NCI-H2107 treated with DMSO at 0.1 percent for 48 hours (cell line): Measurements from ENCODE around the gene CLCNKB.
"Not testable (repeated sequence)": the region's sequence is repeated elsewhere in the genome, so short reads cannot be mapped to it uniquely, and the experiment has no call there.

Experiments used
- DNase-seq: peaks from one replicate; lab custom pipeline; 2025; ENCODE audit not compliant: unreplicated experiment; lab: John Stamatoyannopoulos, UW

The CLCNKB gene

DNA sequence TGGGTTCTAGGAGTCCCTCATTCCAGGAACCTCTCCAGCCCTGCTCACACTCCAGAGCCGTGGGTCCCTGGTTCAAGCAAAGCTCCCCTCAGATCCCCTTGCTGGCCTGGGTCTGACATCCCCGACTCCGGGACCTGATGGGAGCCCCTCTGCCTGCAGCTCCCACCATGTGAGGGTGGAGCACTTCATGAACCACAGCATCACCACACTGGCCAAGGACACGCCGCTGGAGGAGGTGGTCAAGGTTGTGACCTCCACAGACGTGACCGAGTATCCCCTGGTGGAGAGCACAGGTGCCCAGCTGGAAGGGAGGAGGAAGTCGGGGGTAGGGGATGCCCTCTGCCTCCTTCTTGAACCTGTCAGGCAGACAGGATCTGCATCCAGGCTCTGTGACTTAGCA, 12.0 kb upstream of the CLCNKB start:
- DNase-seq, result no peak

DNA sequence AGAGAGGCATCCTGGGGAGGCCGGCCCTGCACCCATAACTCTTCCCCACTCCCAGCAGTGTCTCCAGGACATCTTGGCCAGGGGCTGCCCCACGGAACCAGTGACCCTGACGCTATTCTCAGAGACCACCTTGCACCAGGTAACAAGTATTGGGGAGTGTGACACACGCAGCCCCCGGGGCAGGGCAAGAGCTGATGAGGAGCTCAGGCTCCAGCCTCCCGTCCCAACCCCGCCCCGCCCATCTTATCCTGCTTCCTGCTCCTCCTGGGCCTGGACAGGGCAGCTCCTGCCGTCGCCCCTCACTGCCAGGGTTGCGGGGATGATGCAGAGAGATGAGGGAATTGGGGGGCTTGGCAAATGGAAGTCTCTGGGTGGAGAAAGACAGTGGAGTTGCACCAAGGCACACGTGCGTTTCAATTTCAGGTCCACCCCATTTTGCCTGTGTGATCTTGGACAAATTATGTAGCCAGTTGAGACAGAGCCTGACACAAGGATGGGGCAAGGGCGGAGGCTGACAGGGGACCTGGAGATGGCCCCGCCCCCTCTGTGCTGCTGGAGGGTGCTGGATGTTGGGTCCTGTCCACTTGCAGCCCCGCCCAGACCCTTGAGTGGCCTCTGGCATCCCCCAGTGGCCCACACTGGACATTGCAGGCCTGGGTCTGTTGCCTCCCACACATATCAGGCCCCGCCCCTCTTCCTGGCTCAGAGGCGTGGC, 11.0 kb upstream of the CLCNKB start:
- DNase-seq, result peak; percentile 18

DNA sequence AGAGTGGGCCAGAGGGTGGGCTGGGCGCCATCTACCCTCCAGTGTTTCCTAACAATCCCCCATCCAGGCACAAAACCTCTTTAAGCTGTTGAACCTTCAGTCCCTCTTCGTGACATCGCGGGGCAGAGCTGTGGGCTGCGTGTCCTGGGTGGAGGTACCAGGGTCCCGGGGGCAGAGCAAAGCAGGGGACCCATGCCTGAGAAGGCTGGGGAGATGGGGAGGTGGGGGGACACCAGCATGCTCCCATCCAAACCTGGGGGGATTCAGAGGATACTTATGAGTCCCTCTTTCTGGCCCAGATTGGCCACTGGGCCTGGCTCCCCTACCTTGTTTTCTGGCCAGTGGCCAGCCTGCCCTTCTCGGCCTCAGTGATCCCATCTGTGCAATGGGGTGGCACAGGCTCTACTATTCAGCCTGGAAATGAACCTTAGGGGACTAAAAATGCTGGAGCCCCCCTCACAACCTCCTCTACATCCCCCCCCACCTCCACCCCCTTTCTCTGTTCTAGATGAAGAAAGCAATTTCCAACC, 10.4 kb upstream of the CLCNKB start:
- DNase-seq, result not testable (repeated sequence)

DNA sequence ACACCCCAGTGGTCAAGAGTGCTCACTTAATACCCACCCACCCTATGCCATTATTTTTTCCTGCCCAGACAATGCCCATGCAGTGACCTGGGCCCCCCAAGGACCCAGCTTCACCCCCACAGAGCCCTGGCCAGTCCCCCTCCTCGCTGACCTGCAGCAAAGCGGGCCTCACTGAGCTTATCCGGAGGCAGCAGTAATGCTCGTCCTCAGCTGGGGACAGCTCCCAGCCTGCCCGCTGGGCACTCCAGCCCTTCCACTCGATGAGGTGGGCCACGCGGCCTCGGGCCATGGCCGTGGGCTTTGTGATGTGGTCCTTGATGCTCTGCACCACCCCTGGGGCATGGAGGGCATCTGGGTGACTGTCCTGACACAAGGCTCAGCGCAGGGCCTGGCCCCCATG, 7.1 kb upstream of the CLCNKB start:
- not testable (repeated sequence) for DNase-seq

DNA sequence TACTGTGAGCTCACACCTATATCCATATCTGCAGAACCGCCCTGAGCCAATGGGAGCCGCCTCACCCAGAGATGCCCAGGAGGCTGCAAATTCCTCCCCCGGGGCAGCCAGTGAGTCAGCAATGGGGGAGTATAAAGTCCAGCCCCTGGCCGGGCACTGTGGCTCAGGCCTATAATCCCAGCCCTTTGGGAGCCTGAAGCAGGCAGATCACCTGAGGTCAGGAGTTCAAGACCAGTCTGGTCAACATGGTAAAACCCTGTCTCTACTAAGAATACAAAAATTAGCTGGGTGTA, 5.0 kb upstream of the CLCNKB start:
- no peak for DNase-seq

DNA sequence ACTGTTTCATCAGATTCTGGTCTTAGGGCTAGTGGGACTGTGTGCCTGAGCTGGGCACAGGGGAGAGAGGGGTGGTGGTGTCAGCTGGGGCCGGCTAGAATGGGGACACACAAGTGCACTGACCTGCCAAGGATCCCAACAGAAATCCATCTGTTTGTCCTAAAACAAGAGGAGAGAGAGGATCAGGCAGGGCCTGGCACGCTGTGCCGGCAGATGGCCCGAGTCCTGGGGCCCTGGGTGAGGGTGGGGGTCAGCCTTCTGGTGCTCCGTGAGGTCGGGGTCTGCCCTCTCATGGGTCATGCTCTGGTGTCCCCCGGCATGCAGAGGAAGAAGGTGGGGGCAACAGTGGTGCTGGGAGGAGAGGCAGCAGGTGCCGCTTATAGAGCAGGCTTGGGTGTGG, 3.7 kb upstream of the CLCNKB start:
- DNase-seq, result not testable (repeated sequence)

DNA sequence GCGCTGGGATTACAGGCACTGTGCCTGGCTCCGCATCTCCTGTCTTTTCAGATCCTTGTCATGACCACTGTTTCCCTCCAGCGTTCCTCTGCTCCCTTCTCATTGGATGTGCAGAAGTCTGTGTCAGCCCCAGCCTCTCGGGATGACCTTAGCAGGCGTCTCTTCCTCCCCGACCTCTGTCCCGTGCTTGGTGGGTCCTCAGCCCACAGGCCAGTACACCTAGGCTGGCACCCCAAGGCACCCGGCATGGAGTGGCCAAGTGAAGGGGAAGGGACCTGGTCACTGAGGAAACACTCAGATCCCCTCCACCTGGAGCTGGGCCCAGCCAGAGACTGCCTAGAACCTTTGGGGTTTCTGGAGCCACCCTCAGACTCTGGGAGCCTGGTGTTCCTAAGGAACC, 2.4 kb upstream of the CLCNKB start:
- no peak for DNase-seq

DNA sequence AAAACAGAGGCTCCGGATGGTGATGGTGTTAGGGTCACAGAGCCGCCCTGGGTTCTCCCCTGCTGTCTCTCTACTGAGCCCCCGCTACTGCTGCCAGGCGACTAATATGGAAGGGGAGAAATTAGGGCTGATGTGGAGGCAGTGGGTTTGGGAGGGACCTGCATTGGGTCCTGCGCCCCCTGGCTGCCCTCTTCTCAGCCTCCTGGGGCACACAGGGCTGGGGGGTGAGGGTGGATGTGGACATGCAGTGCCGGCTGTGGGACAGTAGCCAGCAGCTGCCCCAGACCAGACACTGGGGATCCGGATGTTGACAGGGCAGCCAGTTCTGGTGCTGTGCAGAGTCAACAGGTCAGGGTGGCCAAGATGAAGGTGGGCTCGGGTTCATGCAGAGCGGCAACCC, 1.5 kb upstream of the CLCNKB start:
- DNase-seq, result no peak

DNA sequence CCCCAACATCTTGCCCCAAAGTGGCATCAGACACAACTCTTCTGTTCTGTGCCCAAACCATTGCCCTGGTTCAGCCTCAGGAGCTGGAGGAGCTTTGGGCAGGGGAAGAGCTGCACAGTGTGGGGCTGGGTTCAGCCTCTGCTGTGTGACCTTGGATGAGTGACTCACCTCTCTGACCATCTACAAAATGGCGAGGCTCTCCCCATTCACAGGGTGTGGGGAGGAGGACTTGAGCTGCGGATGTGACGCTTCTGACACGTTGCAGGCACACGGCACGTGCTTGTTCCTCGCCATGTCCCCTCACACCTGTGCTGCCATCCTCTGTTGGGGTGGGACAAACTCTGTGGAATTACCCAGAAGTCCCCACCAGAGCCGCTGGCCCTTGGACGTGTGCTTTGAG, 928 bp upstream of the CLCNKB start:
- not testable (repeated sequence) for DNase-seq

DNA sequence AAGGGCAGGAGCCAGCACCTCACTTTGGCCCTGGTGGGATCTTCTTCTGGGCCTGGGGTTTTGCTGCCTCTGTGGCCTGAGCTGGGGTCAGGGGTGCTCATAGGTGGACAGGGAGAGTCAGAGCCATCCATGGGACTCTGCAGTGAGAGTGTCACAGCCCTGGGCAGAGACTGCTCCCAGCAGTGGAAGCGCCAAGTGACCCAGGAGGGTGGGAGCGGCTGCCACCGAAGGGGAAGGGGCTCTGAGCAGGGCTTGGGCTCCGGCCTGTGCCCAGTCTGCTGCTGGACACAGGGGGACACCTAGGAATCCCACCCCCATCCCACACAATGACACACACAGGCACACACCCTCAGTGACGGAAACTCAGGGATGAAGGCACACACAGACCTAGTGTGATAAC, 368 bp downstream of the CLCNKB start:
- DNase-seq, result no peak

DNA sequence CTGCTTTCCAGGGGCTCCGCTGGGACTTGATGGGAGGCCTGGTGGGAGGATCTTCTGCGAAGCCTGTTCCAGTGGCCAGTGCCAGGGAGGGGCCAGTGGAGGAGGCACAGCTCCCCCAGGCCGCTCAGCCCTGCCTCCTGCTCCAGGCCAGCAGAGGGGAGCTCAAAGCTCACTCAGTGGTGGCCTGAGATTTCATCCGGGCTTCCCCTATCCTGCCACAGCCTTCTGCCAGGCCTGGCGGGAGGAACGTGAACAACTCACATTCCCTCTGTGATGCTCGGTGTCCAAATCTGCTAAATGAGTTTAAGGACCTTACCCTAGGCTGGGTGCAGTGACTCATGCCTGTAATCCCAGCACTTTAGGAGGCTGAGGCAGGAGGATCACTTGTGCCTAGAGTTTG, 3.3 kb downstream of the CLCNKB start:
- DNase-seq, result no peak

DNA sequence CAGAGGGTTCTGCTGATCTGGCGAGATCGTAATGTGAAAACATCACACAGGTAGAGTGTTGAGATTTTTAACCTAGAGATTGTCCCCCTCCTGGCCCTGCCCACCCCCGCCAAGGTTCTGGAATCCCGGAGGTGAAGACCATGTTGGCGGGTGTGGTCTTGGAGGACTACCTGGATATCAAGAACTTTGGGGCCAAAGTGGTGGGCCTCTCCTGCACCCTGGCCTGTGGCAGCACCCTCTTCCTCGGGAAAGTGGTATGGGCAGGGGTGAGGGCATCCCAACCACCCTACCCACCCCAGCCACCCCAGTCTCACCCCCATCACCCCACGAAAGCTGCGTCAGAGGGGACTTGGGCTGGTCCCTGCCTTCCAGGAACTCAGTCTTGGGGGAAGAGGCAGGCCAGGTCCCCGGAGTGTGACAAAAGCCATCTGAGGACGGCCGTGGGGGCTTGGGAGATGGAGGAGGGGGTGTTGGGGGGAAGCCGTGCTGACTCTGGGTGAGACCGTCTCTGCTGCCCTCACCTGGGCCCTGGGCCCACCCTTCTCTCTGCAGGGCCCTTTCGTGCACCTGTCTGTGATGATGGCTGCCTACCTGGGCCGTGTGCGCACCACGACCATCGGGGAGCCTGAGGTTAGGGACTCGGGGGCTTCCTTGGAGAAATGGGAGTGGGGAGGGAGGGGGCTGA, 4.4 kb downstream of the CLCNKB start:
- DNase-seq, result no peak

DNA sequence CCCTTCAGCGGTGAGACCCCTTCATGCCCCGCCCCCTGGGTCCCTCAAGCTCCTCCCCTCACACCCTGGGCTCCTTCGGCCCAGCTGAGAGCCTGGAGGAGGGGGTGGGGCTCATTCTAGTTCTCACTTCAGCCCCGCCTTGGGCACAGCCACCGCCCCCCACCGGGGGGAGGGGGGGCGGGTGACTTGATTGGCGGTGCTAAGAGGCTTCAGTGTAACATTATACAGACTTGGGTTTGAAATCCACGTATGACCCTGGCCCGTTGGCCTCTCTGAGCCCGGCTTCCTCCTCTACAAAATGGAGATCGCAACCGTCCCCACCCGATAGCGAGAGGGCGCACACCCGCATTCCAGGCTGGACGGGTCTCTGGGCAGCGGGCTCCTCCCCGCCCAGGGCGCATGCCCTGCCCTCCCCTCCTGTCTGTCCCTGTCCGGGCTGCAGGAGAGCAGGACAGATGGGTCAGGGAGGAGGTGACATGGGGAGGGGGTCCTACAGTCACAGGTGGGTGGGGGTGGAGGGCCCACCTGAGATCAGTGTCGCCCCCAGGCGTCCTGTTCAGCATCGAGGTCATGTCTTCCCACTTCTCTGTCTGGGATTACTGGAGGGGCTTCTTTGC, 5.1 kb downstream of the CLCNKB start:
- DNase-seq, result no peak

DNA sequence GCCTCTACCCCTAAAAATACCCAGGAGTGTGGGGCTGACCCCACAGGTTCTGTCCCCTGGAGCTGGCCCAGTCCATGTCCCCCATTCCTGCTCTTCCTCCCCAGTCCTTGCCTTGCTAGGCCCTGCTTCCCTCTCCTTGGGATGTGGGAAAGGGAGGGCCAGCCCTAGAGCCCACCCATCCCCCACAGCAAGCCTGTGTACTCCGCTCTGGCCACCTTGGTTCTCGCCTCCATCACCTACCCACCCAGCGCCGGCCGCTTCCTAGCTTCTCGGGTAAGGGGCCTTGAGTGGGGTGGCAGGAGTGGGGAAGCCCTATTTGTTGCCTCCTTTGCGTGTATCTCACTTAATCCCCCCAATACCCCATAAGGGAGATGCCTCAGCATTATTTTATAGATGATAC, 6.7 kb downstream of the CLCNKB start:
- DNase-seq, result no peak

DNA sequence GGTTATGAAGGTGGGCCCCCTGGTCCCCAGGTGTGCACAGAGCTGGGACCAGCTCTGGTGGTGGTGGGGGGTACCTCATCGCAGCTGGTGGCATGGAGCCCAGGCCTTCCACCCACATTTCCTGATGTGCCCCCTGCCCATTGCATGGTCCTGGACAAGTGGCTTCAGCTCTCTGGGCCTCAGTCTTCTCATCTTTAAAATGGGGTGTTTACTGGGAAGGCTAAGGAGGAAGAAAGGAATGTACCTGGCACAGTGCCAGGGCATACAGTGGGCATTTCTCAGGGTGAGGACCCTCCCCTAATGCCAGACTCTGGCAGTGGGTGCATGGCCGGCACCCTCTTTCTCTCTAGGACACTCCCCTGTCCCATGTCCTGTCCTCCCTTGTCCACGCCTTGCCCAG, 7.5 kb downstream of the CLCNKB start:
- DNase-seq, result no peak

DNA sequence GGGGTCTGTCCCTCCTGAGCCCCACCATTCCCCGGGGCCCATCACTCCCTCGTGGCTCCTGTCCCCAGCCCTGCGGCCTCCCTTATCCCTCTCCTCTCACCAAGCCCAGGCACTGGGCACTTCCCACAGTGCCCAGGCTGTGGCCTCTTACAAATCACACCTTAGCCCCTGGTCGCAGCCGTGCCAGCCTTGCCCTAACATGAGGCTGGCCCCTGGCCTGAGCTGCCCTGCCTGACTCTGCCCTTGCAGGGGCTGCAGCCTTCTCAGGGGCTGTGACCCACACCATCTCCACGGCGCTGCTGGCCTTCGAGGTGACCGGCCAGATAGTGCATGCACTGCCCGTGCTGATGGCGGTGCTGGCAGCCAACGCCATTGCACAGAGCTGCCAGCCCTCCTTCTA, 8.4 kb downstream of the CLCNKB start:
- DNase-seq, result not testable (repeated sequence)

DNA sequence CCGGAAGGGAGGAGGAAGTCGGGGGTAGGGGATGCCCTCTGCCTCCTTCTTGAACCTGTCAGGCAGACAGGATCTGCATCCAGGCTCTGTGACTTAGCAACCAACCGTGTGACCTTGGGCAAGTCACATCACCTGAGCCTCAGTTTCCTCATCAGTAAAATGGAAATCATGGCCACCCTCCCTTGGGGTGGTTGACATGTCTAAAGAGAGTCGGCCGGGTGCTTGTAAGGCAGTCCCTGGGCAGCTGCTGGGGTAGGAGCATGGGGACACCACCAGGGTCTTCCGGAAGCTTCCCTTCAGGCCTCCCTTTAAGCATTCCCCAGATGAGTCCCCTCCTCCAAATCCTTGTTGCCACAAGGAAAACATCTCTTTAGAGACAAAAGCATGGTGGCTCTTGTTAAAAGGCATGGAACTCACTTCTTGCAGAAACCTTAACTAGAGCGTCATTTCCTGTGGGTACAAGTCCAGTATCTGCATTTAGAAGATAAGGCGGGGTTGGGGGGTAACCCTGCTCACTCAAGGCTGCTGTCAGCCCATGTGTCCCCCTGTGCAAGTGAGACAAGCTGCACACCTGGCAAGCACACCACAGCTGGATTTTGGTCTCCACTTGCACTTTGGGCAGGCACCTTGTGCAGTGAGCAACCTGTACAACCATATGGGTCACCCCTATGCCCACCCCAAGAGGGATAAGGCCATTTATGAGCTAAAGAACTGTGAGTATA, 10.4 kb downstream of the CLCNKB start:
- no peak for DNase-seq

DNA sequence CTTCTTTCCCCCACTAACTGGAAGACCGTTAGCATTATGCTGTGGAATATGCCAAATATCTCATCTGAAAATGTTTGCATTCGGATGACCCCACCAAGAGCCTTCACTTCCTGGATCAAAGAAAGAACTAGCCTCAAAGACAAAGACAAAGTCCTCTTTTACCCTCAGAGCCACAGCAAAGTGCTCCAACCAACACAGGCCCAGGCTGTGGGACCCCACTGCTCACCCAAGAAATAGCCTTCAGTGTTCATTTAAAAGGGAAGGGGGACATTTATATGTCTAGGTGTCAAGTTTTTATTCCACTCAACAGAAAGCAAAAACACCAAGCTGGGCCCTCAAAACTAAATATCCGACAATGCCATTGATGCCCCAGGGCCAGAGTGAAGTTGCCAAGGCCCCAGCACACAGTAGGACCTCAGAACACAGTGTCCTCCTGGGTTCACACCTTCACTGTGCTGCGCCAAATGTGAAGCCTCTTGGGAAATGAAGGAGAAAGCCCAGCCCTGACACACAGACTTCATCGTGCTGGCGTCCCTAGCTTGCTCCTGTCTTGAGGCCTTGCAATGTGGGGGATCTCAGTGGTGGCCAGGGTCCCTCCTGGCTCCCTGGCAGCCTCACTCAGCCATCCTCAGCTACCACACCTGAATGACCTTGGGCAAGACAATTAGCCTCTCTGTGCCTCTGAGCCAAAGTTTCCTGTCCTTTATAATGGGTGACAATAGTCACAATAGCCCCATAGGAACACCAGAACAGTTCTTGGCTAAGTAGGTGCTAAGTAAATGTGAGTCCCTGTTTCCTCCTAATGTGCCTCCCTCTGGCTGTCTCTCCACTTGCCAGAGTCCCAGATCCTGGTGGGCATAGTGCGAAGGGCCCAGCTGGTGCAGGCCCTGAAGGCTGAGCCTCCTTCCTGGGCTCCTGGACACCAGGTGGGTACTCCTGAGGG, 11.3 kb downstream of the CLCNKB start:
- DNase-seq, result no peak

DNA sequence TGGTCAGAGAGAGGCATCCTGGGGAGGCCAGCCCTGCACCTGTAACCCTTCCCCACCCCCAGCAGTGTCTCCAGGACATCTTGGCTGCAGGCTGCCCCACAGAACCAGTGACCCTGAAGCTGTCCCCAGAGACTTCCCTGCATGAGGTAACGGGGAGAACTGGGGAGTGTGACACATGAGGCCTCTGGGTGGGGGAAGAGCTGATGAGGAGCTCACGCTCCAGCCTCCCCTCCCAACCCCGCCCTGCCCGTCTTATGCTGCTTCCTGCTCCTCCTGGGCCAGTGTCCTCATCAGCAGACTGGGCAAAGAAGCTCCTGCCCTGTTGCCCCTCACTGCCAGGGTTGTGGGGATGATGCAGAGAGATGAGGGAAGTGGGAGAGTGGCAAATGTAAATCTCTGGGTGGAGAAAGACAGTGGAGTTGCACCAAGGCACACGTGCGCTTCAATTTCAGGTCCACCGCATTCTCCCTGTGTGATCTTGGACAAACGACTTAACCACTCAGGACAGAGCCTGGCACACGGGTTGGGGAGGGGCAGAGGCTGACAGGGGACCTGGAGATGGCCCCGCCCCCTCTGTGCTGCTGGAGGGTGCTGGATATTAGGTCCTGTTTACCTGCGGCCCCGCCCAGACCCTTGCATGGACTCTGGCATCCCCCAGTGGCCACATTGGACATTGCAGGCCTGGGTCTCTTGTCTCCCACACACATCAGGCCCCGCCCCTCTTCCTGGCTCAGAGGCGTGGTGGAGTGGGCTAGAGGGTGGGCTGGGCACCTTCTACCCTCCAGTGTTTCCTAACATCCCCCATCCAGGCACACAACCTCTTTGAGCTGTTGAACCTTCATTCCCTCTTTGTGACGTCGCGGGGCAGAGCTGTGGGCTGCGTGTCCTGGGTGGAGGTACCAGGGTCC, 12.3 kb downstream of the CLCNKB start:
- DNase-seq, result peak; percentile 40

DNA sequence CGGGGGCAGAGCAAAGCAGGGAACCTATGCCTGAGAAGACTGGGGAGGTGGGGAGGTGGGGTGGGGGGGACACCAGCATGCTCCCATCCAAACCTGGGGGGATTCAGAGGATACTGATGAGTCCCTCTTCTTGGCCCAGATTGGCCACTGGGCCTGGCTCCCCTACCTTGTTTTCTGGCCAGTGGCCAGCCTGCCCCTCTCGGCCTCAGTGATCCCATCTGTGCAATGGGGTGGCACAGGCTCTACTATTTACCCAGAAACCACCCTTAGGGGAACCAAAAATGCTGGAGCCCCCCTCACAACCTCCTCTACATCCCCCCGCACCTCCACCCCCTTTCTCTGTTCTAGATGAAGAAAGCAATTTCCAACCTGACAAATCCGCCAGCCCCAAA, 12.9 kb downstream of the CLCNKB start:
- DNase-seq, result not testable (repeated sequence)
